ENCODE results near the gene ZC3H6. TPM values are rescaled to one million over a fixed set of nuclear protein-coding genes. Genes with fewer than 3 reads are reported as not detected.

Gene ZC3H6
- total RNA-seq = 10 to 100 TPM; 14.0 to 14.8 TPM

- H3K27ac Mint-ChIP-seq = peak within 1 kb of the TSS; percentile 99
- H3K27me3 Mint-ChIP-seq = no peaks in the 10 kb centered on the region
- H3K36me3 Mint-ChIP-seq (ENCODE audit: low read depth) = peaks cover 3% of the 10 kb centered on the region
- POLR2A ChIA-PET = no interaction called here
- H3K4me1 Mint-ChIP-seq = peaks cover 21% of the 10 kb centered on the region
- peak; percentile 98 for DNase-seq
- H3K9me3 Mint-ChIP-seq = no peaks in the 10 kb centered on the region
- CTCF ChIA-PET = interaction anchor here (0.8 to 1.1 kb wide), 2 partner anchors 16 to 194 kb away, joined by 3 read pairs; no protein-coding TSS in a partner anchor
- peak within 1 kb of the TSS; percentile 92 for H3K4me3 Mint-ChIP-seq
Observed at GRCh38 chr2:112275311-112275886, at the start of gene ZC3H6. Gene ZC3H6, plus strand, starts transcription at chr2:112275597. Its CDS starts 398 bp downstream, at chr2:112275995.

GRCh38 chr2:112229348-112229747, 46.0 kb upstream of the ZC3H6 start:
- ChIA-PET CTCF (interaction anchor here (1.4 kb wide), 1 partner anchor 13 kb away, joined by 3 read pairs; no protein-coding TSS in a partner anchor), POLR2A (no interaction called here)
- no peaks in the 10 kb centered on the region for H3K4me1 Mint-ChIP-seq
- no peak for DNase-seq
- H3K36me3 Mint-ChIP-seq (ENCODE audit: low read depth) = peaks cover 41% of the 10 kb centered on the region
- H3K27ac Mint-ChIP-seq = no peak overlapping the region
- no peaks in the 10 kb centered on the region for H3K27me3 Mint-ChIP-seq
- H3K4me3 Mint-ChIP-seq = no peak overlapping the region
- H3K9me3 Mint-ChIP-seq = no peaks in the 10 kb centered on the region

GRCh38 chr2:112230371-112230770, 45.0 kb upstream of the ZC3H6 start:
- ChIA-PET CTCF (no interaction called here), POLR2A (no interaction called here)
- Mint-ChIP-seq H3K4me1 (no peaks in the 10 kb centered on the region), H3K27me3 (no peaks in the 10 kb centered on the region), H3K36me3 (ENCODE audit: low read depth) (peaks cover 38% of the 10 kb centered on the region), H3K9me3 (no peaks in the 10 kb centered on the region), H3K27ac (no peak overlapping the region), H3K4me3 (no peak overlapping the region)
- no peak for DNase-seq

GRCh38 chr2:112239862-112240261, 35.5 kb upstream of the ZC3H6 start:
- POLR2A ChIA-PET = no interaction called here
- no peaks in the 10 kb centered on the region for H3K27me3 Mint-ChIP-seq
- peaks cover 15% of the 10 kb centered on the region for H3K4me1 Mint-ChIP-seq
- CTCF ChIA-PET = interaction anchor here (1.2 kb wide), 1 partner anchor 12 kb away, joined by 3 read pairs; no protein-coding TSS in a partner anchor
- no peak overlapping the region for H3K27ac Mint-ChIP-seq
- no peak overlapping the region for H3K4me3 Mint-ChIP-seq
- H3K36me3 Mint-ChIP-seq (ENCODE audit: low read depth) = peaks cover 30% of the 10 kb centered on the region
- no peak for DNase-seq
- no peaks in the 10 kb centered on the region for H3K9me3 Mint-ChIP-seq

GRCh38 chr2:112242384-112242783, 33.0 kb upstream of the ZC3H6 start:
- peaks cover 46% of the 10 kb centered on the region for H3K36me3 Mint-ChIP-seq (ENCODE audit: low read depth)
- no peaks in the 10 kb centered on the region for H3K27me3 Mint-ChIP-seq
- no peak for DNase-seq
- ChIA-PET CTCF (interaction anchor here (1.0 to 1.4 kb wide), 2 partner anchors 12 to 14 kb away, joined by 3 to 4 read pairs; partner anchors contain the start of gene ZC3H8), POLR2A (no interaction called here)
- peaks cover 17% of the 10 kb centered on the region for H3K4me1 Mint-ChIP-seq
- no peak overlapping the region for H3K27ac Mint-ChIP-seq
- H3K9me3 Mint-ChIP-seq = peaks cover 2% of the 10 kb centered on the region
- no peak overlapping the region for H3K4me3 Mint-ChIP-seq

- CTCF ChIA-PET = interaction anchor here (1.4 kb wide), 1 partner anchor 12 kb away, joined by 4 read pairs; the partner anchor contains the start of gene ZC3H8
- Mint-ChIP-seq H3K4me3 (no peak overlapping the region), H3K4me1 (peaks cover 17% of the 10 kb centered on the region), H3K27ac (no peak overlapping the region), H3K9me3 (peaks cover 2% of the 10 kb centered on the region), H3K27me3 (no peaks in the 10 kb centered on the region), H3K36me3 (ENCODE audit: low read depth) (peaks cover 50% of the 10 kb centered on the region)
- no peak for DNase-seq
- POLR2A ChIA-PET = no interaction called here
Observed at GRCh38 chr2:112243233-112243632, 32.2 kb upstream of the ZC3H6 start.

- Mint-ChIP-seq H3K4me1 (peaks cover 17% of the 10 kb centered on the region), H3K9me3 (peaks cover 2% of the 10 kb centered on the region), H3K4me3 (no peak overlapping the region), H3K27me3 (no peaks in the 10 kb centered on the region), H3K36me3 (ENCODE audit: low read depth) (peaks cover 57% of the 10 kb centered on the region), H3K27ac (no peak overlapping the region)
- DNase-seq = no peak
- POLR2A ChIA-PET = no interaction called here
- CTCF ChIA-PET = interaction anchor here (1.2 to 2.5 kb wide), 3 partner anchors 10 to 62 kb away, joined by 3 to 5 read pairs (median 4); no protein-coding TSS in a partner anchor
Observed at GRCh38 chr2:112244854-112245253, 30.5 kb upstream of the ZC3H6 start.

GRCh38 chr2:112251271-112251670, 24.1 kb upstream of the ZC3H6 start:
- H3K4me1 Mint-ChIP-seq = peaks cover 21% of the 10 kb centered on the region
- ChIA-PET CTCF (interaction anchor here (0.6 to 2.4 kb wide), 5 partner anchors 10 to 225 kb away, joined by 3 to 11 read pairs (median 3); no protein-coding TSS in a partner anchor), POLR2A (no interaction called here)
- peaks cover 31% of the 10 kb centered on the region for H3K36me3 Mint-ChIP-seq (ENCODE audit: low read depth)
- H3K9me3 Mint-ChIP-seq = peaks cover 2% of the 10 kb centered on the region
- no peak overlapping the region for H3K27ac Mint-ChIP-seq
- no peak for DNase-seq
- no peaks in the 10 kb centered on the region for H3K27me3 Mint-ChIP-seq
- no peak overlapping the region for H3K4me3 Mint-ChIP-seq

- peaks cover 14% of the 10 kb centered on the region for H3K36me3 Mint-ChIP-seq (ENCODE audit: low read depth)
- POLR2A ChIA-PET = no interaction called here
- H3K9me3 Mint-ChIP-seq = no peaks in the 10 kb centered on the region
- peaks cover 20% of the 10 kb centered on the region for H3K4me1 Mint-ChIP-seq
- H3K27me3 Mint-ChIP-seq = no peaks in the 10 kb centered on the region
- peak overlapping the region; percentile 82 for H3K4me3 Mint-ChIP-seq
- no peak overlapping the region for H3K27ac Mint-ChIP-seq
- CTCF ChIA-PET = no interaction called here
- DNase-seq = no peak
Observed at GRCh38 chr2:112253261-112253815, 22.1 kb upstream of the ZC3H6 start.

GRCh38 chr2:112254466-112255240, 20.7 kb upstream of the ZC3H6 start, which contains the start of gene ZC3H8:
Gene ZC3H8, minus strand, starts transcription at chr2:112255042. Its CDS starts 61 bp downstream, at chr2:112254981.
- Mint-ChIP-seq H3K27me3 (no peaks in the 10 kb centered on the region), H3K36me3 (ENCODE audit: low read depth) (peaks cover 8% of the 10 kb centered on the region), H3K27ac (peak within 1 kb of the TSS; percentile 94), H3K4me1 (peaks cover 26% of the 10 kb centered on the region), H3K9me3 (no peaks in the 10 kb centered on the region), H3K4me3 (peak within 1 kb of the TSS; percentile 82)
- peak; percentile 95 for DNase-seq
- ChIA-PET POLR2A (interaction anchor here (0.6 kb wide), 2 partner anchors 293 to 384 kb away, joined by 3 to 5 read pairs; no protein-coding TSS in a partner anchor), CTCF (interaction anchor here (0.6 to 1.0 kb wide), 2 partner anchors 12 to 96 kb away, joined by 3 to 4 read pairs; no protein-coding TSS in a partner anchor)

- Mint-ChIP-seq H3K27ac (no peak overlapping the region), H3K4me3 (peak overlapping the region; percentile 82), H3K4me1 (peaks cover 29% of the 10 kb centered on the region), H3K9me3 (no peaks in the 10 kb centered on the region), H3K36me3 (ENCODE audit: low read depth) (peaks cover 8% of the 10 kb centered on the region), H3K27me3 (no peaks in the 10 kb centered on the region)
- POLR2A ChIA-PET = no interaction called here
- CTCF ChIA-PET = interaction anchor here (0.5 to 1.6 kb wide), 2 partner anchors 28 to 537 kb away, joined by 3 to 4 read pairs; no protein-coding TSS in a partner anchor
- DNase-seq = no peak
Observed at GRCh38 chr2:112255875-112256274, 19.5 kb upstream of the ZC3H6 start.

GRCh38 chr2:112256654-112257053, 18.7 kb upstream of the ZC3H6 start:
- H3K4me1 Mint-ChIP-seq = peaks cover 29% of the 10 kb centered on the region
- no peak for DNase-seq
- H3K4me3 Mint-ChIP-seq = no peak overlapping the region
- H3K27ac Mint-ChIP-seq = no peak overlapping the region
- no peaks in the 10 kb centered on the region for H3K9me3 Mint-ChIP-seq
- POLR2A ChIA-PET = no interaction called here
- no peaks in the 10 kb centered on the region for H3K27me3 Mint-ChIP-seq
- CTCF ChIA-PET = interaction anchor here (1.6 kb wide), 1 partner anchor 29 kb away, joined by 4 read pairs; no protein-coding TSS in a partner anchor
- H3K36me3 Mint-ChIP-seq (ENCODE audit: low read depth) = peaks cover 8% of the 10 kb centered on the region

Data from activated CD4-positive, alpha-beta T cell treated with anti-CD3 and anti-CD28 coated beads, Interleukin-2, amount 10 ng/mL, durations not matched to agents 7 days and 5 days (primary cell).